Activated CD8-positive, alpha-beta memory T cell treated with anti-CD3 and anti-CD28 coated beads for 4 hours (primary cell): Measurements from ENCODE around the gene HSPD1.
A peak's percentile ranks its signal among the peaks of the same experiment; 100 is the strongest.

Experiments
- DNase-seq, 2 donors: peaks; one replicate each; pipeline ENCODE4 v3.0.0-alpha.2; 2020; ENCODE audit warnings: low read depth in 2 of 2

Gene HSPD1

DNA sequence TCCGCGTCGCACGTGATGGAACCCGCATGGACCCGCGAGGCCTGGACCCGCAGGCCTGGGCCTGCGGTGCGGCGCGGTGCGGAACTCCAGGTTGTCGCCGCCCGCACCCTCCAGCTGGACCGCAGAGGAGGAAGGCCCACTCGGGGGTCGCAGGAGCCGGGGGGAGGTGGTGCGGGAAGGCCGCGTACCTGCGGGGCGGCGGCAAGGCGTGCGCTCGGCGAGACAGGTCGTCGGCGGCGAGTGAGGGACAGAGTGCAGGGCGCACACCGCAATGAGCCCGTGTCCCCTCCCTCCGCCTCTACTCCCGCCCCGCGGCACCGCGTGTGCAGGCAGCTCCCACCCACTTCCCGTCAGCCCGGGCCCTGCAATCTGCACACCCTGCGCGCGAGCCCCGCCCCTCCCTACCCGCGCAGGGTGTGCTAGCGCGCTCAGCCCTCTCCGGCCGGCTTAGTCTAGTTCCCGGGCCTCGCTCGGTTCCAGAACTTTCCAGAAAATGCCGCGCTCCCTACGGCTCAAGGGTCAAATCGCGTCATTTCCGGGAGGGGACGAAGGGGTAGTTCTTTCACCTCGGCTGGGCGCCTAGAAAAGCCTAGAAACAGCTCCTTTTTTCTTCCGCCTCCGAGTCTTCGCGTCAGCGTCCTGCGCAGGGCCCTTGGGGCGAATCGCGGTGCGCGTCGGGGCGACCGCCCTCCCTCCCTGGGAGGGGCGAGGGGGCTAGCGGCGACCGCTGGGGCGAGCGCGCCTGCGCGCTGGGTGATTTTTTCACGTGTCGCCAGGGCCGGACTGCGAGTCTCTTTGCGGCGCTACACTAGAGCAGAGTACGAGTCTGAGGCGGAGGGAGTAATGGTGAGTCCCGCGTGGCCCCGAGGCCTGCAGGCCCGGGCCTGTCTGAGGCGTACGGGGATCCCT, at the start of gene HSPD1, which contains the start of gene HSPE1:
Gene HSPD1, minus strand, starts transcription at position 247 of the 909 bp plus-strand sequence. CDS start 992 bp downstream, outside the sequence.
Gene HSPE1, plus strand, starts transcription at position 786 of the 909 bp plus-strand sequence. Its CDS starts 58 bp downstream, at position 844.
- peak; percentile 97 to 98 for DNase-seq

DNA sequence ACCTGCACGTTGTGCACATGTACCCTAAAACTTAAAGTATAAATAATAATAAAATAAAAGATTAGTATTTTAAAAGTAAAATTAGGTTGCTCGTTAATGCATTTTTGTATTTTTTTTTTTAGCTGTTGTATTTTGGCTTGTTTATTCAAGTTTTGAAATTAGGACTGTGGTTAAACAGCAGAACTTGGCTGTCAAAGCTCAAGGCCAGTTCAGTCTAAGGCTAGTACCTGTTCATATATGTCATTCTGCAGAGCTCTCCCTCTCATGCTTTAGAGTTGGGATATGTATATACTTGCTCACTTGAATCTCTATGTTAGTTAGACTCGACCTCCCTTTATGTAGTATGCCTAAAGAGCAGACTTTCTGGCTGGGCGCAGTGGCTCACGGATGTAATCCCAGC, 48.9 kb upstream of the HSPD1 start:
- DNase-seq, result no peak

DNA sequence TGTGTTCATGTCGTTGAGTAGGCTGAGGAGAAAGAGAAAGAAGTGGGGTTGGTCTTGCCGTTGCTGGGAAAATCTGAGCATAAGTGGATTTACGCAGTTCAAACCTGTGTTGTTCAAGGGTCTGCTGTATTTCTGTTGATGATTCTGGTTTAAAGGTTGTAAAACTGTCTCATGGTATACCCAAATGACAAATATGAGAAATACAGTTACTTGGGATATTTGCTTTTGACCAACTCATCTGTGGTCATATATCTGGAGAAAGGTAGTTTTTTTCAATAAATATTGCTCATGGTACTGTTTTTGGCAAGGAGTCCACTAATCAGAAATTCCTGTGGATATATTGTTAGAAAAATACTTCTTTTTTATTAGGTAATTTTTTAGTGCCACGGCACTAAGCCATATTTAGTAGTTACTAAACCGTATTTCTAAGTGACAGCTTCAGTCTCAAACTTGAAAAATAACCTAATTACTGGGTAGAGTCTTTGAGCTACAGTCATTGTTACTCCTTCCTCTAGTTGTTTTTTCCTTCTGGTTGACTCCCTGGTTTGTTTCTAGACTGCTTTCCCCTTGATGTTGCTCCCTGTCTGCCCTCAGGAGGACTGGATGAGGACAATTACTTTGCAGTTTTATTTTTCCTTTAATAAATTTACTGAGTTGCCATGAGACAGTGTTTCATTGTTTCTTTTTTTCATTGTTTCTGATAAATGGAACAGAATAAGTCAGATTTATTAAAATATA, 47.7 kb upstream of the HSPD1 start:
- no peak for DNase-seq

DNA sequence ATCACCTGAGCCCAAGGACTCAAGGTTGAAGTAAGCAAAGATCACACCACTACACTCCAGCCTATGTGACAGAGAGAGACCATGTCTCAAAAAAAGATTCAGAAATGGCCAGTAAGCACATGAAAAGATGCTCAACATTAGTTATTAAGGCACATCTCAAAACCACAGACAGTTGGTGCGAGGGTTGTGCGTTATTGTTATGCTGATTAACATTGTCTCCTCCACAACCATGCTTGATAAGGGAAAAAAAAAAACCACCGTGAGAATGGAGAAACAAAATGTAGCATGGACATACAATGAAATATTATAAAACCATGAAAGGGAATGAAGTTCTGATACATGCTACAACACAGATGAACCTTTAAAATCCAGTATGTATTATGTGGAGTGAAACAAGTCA, 43.6 kb upstream of the HSPD1 start:
- DNase-seq, result no peak

DNA sequence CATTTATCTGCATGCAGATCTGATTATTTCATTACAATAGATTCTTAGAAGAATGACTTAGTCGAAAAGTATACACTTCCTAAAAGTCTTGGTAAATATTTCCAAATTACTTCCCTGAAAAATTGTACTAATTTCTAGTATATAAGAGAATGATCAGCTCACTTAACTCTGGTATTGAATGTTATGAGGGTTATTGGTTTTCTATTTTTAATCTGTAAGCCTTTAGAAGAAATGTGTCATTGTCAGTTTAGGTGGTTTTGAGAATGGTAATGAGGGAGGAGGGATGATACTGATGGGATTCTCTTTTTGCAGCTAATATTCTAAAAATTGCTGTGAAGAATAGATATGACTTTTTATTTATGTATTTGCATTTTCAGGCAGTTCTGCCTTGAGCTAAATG, 40.1 kb upstream of the HSPD1 start:
- no peak for DNase-seq

DNA sequence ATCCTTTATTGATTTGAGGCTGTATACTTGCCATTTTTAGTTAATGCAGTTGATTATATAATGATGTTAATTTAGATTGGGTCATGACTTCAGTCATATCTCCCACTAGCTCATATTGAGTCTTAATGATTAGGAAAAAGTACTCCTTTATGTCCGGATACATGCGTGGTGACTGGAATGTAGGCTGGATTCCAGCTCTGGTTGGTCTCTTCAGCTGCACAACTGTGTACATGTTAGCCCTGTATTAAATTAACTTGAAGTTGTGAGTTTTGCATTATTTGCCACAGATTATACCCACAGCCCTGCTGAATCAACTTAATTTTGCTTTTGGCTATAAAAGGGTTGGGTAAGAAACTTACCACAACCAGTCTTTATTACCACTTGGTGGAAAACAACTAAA, 38.8 kb upstream of the HSPD1 start:
- no peak for DNase-seq

DNA sequence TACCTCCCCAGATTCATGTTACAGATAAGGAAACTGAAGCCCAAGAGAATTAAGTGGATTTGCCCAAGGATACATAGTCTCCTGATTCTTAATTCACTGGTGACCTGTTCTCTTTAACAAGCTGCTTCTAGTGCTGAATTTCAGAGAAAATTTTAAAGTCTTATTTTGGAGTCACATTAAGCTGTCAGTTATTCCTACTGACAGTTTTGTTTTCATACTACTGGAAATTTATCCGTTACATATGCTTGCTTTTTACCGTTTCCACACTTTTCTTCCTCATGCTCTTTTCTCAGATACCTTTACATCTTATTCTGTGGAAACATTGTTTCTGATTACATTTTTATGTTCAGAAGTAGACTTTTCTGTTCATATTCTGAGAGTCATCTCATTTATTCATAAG, 17.5 kb upstream of the HSPD1 start:
- no peak for DNase-seq

DNA sequence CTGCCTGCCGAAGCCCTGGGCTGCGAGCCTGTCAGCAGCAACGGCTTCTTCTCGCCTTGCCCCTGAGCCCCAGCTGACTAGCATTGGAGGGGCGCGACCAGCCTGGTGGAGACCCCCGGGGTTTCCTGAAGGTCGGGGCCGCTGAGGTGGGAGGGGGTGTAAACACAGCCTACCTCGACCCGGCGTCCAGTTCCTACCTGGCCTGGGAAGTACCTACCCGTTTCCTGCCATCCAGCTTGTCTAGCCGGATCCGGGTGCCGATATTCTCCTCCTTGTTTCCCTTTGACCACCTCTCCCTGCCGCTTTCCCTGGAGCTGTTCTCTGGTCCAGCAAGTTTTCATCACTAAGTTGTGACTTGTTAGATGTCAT, 16.7 kb upstream of the HSPD1 start:
- DNase-seq, result no peak

DNA sequence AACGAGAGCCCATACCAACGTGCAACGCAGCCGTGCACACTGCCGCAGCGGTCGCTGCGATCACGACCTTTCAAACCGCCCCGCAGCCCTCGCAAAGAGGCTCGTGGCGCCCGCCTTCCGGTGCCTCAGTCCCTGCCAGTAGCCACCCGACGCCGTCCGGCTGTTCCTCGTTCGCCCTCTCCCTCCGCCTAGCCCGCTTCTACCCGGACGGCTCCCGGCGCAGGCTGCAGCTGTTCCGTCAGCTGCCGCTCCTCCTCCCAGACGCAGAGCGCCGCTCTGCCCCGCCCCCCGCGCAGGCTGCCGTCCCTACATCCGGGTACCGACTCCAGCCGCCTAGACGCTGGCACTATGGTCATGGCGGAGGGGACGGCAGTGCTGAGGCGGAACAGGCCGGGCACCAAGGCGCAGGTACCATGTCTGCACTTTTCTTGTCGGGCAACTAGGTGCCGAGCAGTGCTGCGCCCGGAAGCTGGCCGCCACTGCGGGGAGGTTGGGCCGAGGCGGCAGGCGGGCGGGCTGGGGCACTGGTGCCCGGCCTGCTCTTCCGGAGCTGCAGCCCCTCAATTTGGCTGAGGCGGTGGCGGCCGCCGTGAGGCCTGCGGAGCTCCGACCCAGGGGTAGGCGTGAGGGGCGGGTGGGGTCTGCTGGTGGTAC, 16.2 kb upstream of the HSPD1 start, which contains the start of gene MOB4:
Gene MOB4, plus strand, starts transcription at position 328 of the 654 bp plus-strand sequence. Its CDS starts 21 bp downstream, at position 349.
- peak; percentile 82 to 83 for DNase-seq

DNA sequence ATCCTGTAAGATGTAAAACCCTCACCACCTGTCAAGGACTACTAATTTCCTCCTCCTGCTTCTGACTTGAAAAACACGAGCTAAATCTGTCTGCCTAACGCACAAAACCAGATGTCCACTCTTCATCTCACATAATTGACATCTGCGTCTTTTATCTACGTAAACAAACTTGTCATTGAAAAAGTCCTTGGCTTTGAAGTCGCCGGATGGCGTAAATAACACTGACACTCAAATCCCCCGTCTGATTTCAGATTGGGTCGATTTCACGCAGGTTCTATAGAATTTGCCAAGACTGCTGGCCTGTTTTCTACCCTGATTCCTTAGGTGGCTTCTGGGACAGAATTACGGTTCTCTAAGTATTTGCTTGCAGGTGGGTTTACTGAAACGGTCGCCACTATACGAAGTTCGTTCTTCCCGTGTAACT, 15.7 kb upstream of the HSPD1 start:
- no peak for DNase-seq

DNA sequence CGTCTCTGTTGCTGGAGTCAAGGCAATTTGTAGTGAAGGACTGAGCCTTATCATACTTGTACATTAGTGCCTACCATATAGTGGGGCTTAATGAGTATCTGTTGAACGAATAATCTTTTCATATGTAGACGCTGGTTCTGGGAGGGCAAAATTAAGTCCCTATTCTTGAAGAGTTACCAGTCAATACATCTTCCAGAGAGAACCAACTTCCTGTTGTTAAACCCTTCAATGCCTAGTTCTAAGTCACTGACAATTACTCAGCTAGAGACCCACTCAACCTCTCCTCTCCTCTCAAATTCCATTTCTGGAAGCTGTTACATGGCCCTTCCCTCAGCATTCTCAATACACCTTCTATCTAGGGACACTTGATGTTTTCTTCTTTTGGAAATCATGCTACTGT, 15.1 kb upstream of the HSPD1 start:
- no peak for DNase-seq

DNA sequence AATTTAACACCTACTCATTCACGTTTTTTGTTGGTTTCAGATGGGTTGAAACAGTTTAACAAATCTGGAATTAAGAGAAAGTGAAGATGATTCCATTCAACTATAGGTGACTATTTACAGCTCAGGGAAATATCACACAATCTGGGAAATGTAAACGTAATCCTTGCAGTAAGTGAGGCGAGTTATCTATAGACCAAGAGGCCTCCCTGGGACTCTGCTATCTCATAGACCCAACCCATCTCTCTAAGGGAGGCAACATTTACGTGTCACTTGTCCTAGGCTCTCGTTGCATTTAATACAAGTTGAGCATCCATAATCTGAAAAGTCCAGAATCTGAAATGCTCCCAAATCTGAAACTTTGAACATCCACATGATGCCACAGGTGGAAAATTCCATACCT, 14.3 kb upstream of the HSPD1 start:
- no peak for DNase-seq

DNA sequence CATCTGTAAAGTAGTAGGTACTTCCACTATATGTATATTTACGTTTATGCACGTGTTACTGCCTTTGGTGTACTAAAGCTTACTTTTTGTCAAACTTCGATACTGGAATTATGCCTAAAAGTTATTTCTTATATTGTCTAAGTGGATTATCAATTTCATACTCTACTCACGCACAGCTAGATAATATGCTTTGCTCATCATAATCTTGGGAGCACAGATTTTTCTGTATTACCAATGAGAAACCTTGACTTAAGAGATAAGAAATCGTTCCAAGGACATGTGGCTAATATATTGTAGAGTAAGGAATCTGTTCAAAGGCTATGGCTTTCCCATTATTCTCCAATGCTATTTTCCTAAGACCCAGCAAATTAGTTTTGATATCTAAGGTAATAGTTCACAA, 7.0 kb upstream of the HSPD1 start:
- DNase-seq, result no peak

DNA sequence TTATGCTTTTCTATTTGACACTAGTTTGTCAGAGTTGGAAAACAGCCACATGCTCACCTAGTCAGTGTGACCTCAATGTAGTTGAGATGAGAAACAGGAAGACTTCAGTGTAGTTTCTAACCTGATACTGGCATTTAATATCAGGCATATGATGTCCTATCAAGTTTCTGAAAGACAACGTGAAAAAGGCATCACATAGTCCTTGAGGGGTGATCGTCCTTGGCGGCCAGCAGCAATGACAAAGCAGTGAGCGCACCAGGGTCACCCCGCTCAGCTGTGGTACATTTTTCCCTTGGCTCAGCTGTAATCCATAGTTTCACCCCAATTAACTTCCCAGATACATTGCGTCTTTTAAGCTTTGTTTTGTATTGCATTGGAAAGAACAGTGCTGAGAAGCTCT, 4.9 kb upstream of the HSPD1 start:
- no peak for DNase-seq

DNA sequence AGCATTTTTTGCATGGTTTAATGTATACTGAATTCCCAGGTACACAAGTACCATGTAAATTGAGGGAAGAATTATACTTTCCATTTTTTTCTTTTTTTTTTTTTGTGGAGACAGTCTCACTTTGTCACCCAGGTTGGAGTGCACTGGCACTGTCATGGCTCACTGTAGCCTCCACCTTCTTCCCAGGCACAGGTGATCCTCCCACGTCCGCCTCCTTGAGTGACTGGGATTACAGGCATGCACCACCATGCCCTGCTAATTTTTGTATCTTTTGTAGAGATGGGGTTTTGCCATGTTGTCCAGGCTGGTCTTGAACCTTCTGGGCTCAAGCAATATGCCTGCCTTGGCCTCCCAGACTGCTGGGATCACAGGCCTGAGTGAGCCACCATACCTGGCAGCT, 4.4 kb upstream of the HSPD1 start:
- DNase-seq, result no peak

DNA sequence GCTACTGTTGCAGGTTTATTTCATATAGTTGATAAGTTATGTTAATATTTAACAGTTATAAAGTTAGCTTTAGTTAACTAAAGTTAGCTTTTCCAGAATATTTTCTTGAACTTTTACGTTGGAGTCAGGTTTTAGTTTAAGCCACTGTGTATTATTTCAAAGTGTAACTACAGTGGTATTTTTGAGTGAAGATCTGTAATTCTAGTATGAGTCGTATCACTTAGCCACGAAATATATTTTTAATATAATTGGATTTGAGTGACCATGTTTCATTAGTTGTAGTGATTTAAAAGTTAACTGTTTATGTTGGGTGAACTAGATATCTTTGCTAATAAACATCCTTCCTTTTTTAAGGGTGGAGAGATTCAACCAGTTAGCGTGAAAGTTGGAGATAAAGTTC, 3.0 kb upstream of the HSPD1 start:
- no peak for DNase-seq

DNA sequence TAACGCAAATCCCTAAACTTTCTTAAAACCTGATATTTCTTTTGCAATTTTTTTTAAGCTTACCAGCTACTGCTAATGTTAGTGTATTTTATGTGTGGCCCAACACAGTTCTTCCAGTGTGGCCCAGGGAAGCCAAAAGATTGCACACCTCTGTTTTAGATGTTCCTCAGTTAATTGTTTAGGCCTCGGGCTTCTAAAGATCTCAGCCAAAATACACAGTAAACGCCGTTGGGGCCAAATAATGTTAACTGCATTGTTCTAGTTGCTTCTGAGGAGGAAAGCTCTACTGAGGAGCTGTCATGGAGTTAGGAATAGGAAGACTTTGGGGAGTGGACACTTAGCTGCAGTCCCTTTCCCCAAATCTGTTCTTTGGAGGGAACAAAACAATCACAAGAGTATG, 2.6 kb upstream of the HSPD1 start:
- no peak for DNase-seq

DNA sequence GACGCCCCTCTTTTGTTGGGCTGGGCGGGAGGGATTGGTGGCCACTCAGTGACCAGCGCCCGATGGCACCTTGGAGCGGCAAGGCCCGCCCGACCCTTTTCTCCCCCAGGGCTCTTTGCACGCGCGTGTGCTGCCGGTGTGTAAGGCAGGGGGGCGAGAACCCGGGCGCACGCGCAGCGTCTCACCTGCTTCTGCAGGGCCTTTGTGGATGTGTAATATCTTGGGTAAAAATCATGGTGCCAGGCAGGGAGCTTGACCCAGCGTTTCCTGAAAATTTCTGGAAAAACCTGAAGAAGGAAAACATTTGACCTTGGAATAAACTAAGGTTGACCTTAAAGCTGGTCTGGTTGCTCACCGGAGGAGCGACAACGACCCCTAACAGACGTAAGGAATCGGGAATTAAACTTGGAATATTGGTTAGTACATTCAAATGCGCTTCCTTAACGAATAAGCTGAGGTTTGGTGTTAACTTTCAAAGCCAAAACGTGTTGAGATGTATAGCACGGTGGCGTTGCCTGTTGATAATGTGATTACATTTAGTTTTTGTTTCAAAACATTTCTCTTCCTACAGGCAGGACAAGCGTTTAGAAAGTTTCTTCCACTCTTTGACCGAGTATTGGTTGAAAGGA, 977 bp upstream of the HSPD1 start:
- DNase-seq, result no peak

DNA sequence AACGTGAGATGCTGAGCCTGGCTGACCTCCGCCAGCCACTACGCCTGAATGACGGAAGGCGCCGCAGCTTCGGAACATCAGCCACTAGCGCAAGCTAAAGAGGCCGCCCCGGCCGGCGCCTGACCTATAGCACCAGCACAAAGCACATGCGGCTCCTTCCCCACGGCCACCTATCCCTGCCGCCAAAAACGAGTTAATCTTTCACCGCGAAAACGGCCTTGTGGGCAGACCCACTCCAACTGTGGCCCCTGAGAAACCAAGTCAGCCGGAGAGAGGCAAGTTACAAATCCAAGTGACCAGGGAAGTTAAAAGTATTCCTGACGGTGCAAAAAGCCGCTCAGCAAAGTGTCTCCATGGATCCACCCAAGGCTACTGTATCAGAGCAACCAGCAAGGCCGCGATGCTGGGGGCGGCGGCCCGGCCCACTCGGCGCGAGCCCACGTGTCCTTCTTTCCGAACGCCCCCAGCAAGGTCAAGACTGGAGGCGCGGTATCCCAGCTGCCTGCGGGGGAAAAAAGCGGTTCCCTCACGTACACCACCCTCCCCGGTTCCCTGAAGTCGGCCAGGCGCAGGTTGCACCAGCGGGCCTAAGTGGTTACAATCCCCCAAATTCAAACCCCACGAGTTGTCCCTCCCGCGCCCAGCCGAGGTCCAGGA, 575 bp downstream of the HSPD1 start:
- peak; percentile 23 to 27 for DNase-seq

DNA sequence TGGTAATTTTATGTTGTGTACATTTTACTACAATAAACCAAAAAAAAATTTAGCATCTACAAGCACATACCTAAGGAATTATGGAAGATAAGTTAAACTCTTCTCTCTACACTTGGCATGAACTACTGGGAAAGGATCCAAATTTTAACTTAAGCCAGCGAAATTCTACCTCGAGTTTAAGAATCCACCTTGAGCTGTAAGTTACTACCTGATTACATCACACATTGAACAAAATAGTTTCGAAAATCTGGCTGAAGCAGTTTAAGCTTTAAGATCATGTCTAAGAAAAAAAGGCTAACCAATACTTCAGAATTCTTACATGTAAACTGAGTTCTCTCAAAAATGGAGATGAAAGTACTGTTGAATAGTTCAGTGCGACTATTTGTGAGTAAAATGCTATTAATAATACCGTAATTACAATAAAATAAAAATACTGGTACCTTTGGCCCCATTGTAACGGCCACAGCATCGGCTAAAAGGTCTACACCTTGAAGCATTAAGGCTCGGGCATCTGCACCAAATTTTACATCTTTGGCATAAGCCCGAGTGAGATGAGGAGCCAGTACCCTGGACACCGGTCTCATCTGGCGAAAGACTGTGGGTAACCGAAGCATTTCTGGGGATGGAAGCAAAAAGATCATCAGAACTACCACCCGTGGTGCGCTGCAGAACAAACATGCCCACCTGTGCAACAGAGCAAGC, 1.3 kb downstream of the HSPD1 start:
- no peak for DNase-seq

DNA sequence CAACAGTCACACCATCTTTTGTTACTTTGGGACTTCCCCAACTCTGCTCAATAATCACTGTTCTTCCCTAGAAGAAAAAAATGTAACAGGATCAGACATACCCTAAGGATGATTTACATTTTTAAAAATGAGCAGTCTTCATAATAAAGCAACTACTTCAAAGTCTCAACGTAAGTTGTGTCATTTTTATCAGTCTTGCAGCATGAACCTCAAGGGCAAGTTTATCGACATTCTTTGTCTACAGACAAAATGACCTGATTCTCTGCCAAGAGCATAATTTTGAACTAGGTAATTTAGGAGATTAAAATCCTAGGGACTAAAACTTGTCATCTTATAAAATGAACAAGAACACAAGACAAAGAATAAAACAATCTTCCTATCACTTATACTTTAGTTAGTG, 2.3 kb downstream of the HSPD1 start:
- DNase-seq, result no peak
